H1 (cell line): ENCODE data around the gene PPP1R15B. TPM values are rescaled to one million over a fixed set of nuclear protein-coding genes. Genes with fewer than 3 reads are reported as not detected.

Experiments
- CEBPB ChIP-seq: IDR thresholded peaks from 2 replicates; pipeline ENCODE4 v1.6.1; 2012; ENCODE audit warnings: low read depth, low read length
- EGR1 ChIP-seq: IDR thresholded peaks from 2 replicates; pipeline ENCODE4 v1.6.1; 2011; ENCODE audit warnings: low read depth, low read length, borderline replicate concordance
- HDAC2 ChIP-seq, 2 experiments: fragments of 300-600 bp in 1 of 2; sonication (generic) in 1 of 2; IDR thresholded peaks; 2 replicates each; pipeline ENCODE4 v1.6.1; 2011 to 2012; ENCODE audit warnings: low read depth in 2 of 2, low read length in 2 of 2, mild to moderate bottlenecking in 2 of 2, moderate library complexity in 2 of 2, borderline replicate concordance in 1 of 2, inconsistent platforms in 1 of 2
- RFX5 ChIP-seq: IDR thresholded peaks from 2 replicates; pipeline ENCODE4 v1.6.1; 2011; ENCODE audit warnings: low read depth, low read length, improper control_type of control experiment, borderline replicate concordance
- SP2 ChIP-seq: IDR thresholded peaks from 2 replicates; pipeline ENCODE4 v1.6.1; 2012; ENCODE audit warnings: mild to moderate bottlenecking, low read length, inconsistent platforms
- SUZ12 ChIP-seq: fragments of 200-600 bp; sonication (generic); IDR thresholded peaks from 2 replicates; pipeline ENCODE4 v1.6.1; 2012; ENCODE audit warnings: mild to moderate bottlenecking, inconsistent platforms, low read length, moderate library complexity, mixed read lengths
- YY1 ChIP-seq: IDR thresholded peaks from 2 replicates; pipeline ENCODE4 v1.6.1; 2011; ENCODE audit warnings: low read depth, mild to moderate bottlenecking, low read length
- polyA plus RNA-seq, 7 experiments: library from polyadenylated mRNA; depleted of rRNA in 3 of 7; stranded (reverse) in 5 of 7; unstranded in 2 of 7; fragments of >200 nt in 5 of 7; fragments of 200-250 nt in 2 of 7; gene quantifications; 1 replicate in 5 of 7; 2 replicates in 1 of 7; 4 replicates in 1 of 7; pipeline versions ENCODE4 v1.2.1 to v1.2.3, GENCODE V29; 2011 to 2013; ENCODE audit warnings: missing spikeins in 2 of 7, mixed read lengths in 2 of 7
- total RNA-seq: library from RNA; stranded (reverse); fragmentation: NEBNext Ultra II Directional; extraction: Animal tissue kit (Norgen Biotek cat#: 25700); gene quantifications from 2 replicates; pipeline ENCODE4 v1.2.1, GENCODE V29; 2021
- TF ChIP-seq, protein P1 (sequence below): fragments of 300-600 bp; sonication (generic); IDR thresholded peaks from 2 replicates; pipeline ENCODE4 v1.7.1; 2012; ENCODE audit warnings: low read length, moderate library complexity, mild to moderate bottlenecking, inconsistent platforms; ENCODE audit not compliant: insufficient replicate concordance

Gene PPP1R15B
- total and polyA plus RNA-seq, 2 of the 8 experiments (the other 6 are each of a cell fraction or from before 2014, with no cell fraction given) = 14.4 to 72.2 TPM

DNA sequence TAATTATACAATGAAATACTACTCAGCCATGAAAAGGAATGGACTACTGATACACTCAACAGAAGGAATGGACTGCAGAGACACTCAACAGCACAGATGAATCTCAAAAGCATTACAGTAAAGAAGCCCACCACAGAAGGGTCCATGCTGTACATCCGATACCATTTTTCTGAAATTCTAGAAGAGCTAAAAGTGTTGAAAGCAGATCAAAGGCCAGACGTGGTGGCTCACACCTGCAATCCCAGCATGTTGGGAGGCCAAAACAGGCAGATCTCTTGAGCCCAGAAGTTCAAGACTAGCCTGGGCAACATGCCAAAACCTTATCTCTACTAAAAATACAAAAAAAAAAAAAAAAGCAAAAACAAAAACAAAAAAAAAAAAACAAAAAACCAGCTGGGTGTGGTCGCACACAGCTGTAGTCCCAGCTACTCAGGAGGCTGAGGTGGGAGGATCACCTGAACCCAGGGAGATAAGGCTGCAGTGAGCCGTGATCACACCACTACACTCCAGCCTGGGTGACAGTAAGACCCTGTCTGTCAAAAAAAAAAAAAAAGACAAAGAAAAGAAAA is 15.5 kb downstream of the PPP1R15B start (continued):
- no peak for TF ChIP-seq RFX5
- TF ChIP-seq HDAC2 (IDR thresholded peaks at IDR 0.05; ENCODE audit: borderline replicate concordance in 1 of 2, low read depth in 2 of 2, low read length in 2 of 2) = no peak
- TF ChIP-seq CEBPB = no peak
- TF ChIP-seq, protein P1, sequence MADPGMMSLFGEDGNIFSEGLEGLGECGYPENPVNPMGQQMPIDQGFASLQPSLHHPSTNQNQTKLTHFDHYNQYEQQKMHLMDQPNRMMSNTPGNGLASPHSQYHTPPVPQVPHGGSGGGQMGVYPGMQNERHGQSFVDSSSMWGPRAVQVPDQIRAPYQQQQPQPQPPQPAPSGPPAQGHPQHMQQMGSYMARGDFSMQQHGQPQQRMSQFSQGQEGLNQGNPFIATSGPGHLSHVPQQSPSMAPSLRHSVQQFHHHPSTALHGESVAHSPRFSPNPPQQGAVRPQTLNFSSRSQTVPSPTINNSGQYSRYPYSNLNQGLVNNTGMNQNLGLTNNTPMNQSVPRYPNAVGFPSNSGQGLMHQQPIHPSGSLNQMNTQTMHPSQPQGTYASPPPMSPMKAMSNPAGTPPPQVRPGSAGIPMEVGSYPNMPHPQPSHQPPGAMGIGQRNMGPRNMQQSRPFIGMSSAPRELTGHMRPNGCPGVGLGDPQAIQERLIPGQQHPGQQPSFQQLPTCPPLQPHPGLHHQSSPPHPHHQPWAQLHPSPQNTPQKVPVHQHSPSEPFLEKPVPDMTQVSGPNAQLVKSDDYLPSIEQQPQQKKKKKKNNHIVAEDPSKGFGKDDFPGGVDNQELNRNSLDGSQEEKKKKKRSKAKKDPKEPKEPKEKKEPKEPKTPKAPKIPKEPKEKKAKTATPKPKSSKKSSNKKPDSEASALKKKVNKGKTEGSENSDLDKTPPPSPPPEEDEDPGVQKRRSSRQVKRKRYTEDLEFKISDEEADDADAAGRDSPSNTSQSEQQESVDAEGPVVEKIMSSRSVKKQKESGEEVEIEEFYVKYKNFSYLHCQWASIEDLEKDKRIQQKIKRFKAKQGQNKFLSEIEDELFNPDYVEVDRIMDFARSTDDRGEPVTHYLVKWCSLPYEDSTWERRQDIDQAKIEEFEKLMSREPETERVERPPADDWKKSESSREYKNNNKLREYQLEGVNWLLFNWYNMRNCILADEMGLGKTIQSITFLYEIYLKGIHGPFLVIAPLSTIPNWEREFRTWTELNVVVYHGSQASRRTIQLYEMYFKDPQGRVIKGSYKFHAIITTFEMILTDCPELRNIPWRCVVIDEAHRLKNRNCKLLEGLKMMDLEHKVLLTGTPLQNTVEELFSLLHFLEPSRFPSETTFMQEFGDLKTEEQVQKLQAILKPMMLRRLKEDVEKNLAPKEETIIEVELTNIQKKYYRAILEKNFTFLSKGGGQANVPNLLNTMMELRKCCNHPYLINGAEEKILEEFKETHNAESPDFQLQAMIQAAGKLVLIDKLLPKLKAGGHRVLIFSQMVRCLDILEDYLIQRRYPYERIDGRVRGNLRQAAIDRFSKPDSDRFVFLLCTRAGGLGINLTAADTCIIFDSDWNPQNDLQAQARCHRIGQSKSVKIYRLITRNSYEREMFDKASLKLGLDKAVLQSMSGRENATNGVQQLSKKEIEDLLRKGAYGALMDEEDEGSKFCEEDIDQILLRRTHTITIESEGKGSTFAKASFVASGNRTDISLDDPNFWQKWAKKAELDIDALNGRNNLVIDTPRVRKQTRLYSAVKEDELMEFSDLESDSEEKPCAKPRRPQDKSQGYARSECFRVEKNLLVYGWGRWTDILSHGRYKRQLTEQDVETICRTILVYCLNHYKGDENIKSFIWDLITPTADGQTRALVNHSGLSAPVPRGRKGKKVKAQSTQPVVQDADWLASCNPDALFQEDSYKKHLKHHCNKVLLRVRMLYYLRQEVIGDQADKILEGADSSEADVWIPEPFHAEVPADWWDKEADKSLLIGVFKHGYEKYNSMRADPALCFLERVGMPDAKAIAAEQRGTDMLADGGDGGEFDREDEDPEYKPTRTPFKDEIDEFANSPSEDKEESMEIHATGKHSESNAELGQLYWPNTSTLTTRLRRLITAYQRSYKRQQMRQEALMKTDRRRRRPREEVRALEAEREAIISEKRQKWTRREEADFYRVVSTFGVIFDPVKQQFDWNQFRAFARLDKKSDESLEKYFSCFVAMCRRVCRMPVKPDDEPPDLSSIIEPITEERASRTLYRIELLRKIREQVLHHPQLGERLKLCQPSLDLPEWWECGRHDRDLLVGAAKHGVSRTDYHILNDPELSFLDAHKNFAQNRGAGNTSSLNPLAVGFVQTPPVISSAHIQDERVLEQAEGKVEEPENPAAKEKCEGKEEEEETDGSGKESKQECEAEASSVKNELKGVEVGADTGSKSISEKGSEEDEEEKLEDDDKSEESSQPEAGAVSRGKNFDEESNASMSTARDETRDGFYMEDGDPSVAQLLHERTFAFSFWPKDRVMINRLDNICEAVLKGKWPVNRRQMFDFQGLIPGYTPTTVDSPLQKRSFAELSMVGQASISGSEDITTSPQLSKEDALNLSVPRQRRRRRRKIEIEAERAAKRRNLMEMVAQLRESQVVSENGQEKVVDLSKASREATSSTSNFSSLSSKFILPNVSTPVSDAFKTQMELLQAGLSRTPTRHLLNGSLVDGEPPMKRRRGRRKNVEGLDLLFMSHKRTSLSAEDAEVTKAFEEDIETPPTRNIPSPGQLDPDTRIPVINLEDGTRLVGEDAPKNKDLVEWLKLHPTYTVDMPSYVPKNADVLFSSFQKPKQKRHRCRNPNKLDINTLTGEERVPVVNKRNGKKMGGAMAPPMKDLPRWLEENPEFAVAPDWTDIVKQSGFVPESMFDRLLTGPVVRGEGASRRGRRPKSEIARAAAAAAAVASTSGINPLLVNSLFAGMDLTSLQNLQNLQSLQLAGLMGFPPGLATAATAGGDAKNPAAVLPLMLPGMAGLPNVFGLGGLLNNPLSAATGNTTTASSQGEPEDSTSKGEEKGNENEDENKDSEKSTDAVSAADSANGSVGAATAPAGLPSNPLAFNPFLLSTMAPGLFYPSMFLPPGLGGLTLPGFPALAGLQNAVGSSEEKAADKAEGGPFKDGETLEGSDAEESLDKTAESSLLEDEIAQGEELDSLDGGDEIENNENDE = no peak
- no peak for TF ChIP-seq SUZ12
- no peak for TF ChIP-seq YY1
- TF ChIP-seq EGR1 = no peak
- no peak for TF ChIP-seq SP2
